GM18519 (cell line): Measurements from ENCODE around the gene TMEM196.
"Not testable (repeated sequence)": the region's sequence is repeated elsewhere in the genome, so short reads cannot be mapped to it uniquely, and the experiment has no call there.

Experiments used
- ATAC-seq: cut with Tn5 transposase; IDR thresholded peaks from one replicate; pipeline ENCODE4 v1.9.1; 2021; ENCODE audit warnings: mild to moderate bottlenecking, moderate library complexity; ENCODE audit not compliant: unreplicated experiment, low FRiP score

TMEM196 gene

DNA sequence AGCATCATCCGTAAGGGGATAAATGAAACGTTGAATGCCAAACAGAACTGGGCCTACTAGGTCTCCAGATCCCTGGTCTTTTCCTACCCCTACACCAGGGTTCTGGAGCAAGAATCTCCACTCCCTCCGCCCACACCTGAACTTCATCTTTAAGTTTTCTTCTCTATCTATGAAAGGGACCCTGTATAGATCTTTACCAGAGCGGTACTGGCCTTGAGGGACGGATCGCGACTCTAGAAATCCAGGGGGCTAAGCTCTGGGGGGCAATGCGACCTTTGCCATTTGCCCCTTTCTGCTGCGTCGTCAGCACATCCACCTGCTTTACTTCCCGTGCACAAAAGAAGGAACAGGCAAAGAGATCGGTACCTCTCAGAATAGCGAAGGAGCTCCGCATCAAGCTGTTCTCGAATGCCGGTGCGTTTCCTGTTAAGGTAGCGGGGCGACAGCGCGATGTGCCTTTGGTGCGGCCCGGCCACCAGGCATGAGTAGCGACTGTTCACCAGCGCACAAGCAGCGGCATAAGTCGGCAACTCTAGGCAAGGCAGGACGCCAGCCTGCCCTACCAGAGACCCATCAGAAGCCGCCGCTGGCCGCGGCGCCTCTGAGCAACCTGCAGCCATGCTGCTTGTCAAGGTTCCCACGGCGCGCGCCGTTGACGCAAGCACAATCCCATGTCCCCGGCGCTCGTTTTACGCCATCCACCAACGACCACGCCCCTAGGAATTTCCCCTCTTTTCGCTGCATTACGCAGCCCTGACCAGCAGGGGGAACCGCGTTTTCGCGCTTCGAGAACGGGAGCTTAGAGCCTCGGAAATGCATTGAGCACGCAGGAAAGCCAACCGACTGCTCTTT is 64.8 kb downstream of the TMEM196 start, which contains the start of gene POLR1F:
POLR1F (minus strand) TSS at position 641 of the 852 bp plus-strand sequence; CDS start at position 620, 21 bp downstream.
- peak; percentile 94 for ATAC-seq

- no peak for ATAC-seq
These were observed 66.2 kb downstream of the TMEM196 start for GRCh38 chr7:19707240-19707639.

- ATAC-seq: no peak
These were observed 67.8 kb downstream of the TMEM196 start for GRCh38 chr7:19705663-19706062.

GRCh38 chr7:19701471-19701870 is 71.9 kb downstream of the TMEM196 start:
- no peak for ATAC-seq

DNA sequence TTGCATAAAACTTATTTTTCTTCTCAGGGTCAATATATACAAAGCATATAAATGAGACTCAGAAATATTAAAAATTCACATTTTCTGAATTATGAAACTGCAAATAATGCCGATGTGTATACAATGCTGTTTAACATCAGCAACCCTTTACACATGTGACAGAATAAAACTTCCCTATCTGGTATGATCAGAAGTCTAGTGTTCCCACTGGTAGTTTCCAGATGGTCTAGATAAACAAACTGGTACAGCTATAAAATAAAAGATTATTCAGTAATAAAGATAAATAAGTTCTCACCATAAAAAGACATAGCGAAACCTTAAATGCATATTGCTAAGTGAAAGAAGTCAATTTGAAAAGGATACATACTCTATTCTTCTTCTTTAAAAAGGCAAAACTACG is 72.5 kb downstream of the TMEM196 start:
- no peak for ATAC-seq

DNA sequence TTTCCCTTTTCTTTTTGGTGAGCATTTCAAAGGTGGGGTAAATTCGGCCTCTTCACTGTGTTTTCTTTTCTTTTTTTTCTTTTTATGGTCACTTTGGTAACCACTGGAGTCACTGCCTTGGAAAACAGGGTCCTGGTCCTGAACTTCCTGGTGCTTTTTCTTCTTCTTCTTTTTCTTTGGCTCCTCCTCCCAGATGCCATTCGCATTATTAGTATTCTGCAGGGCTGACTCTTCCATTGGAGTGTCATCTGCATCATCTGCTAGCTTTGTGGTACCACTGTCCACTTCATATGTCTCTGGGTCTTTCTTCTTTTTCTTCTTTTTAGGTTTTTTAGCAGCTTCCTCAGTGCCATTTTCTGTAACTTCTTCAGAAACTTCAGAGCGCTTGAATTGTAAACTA is 75.1 kb downstream of the TMEM196 start:
- ATAC-seq: no peak

DNA sequence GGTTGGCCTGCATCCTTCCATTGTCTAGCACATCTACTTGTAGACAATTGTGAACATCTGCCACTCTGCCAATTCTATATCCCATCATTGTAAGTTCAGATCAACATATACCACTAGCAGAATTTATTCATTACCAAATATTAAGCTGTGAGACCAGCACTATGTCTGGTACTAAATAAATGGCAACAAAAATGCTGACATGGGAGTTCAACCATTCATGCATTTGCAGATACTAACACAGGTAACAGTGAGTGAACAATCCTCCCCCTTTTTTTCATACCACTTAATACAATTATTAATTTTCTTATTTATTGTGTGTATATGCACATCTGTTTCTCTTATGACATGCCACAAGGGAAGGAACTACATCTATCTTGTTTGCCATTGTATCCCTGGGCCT is 76.5 kb downstream of the TMEM196 start:
- ATAC-seq: no peak

DNA sequence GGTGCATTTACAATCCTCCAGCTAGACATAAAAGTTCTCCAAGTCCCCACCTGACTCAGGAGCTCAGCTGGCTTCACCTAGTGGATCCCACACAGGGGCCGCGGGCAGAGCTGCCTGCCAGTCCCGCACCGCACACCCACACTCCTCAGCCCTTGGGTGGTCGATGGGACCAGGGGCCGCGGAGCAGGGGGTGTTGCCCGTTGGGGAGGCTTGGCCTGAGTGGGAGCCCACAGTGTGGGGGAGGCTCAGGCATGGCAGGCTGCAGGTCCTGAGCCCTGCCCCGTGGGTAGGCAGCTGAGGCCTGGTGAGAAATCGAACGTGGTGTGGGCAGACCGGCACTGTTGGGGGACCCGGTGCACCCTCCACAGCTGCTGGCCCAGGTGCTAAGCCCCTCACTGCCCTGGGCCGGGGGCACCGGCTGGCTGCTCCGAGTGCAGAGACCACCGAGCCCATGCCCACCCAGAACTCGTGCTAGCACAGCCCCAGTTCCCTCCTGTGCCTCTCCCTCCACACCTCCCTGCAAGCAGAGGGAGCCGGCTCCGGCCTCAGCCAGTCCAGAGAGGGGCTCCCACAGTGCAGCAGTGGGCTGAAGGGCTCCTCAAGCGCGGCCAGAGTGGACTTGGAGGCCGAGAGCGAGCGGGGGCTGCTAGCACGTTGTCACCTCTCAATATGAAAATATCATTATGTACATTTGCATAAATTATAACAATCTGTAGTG is 81.1 kb downstream of the TMEM196 start:
- ATAC-seq: no peak

DNA sequence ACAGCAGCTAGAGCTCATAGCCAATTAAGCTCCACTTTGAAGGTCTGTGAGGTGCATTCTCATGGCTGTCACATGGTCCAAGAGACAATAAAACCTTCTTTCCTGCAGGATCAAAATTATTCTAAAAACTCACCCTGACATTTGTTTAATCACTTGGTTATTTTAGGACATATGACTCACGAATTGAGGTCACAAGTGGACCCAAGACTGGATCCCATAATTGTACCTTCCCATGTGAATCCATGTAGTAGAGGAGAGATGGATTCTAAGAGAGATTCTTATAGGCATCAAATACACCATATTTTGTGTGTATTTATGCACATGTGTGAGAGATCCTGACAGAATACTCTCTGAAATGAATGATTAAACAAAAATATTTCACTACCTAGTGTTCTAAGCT is 82.7 kb downstream of the TMEM196 start:
- ATAC-seq: no peak

DNA sequence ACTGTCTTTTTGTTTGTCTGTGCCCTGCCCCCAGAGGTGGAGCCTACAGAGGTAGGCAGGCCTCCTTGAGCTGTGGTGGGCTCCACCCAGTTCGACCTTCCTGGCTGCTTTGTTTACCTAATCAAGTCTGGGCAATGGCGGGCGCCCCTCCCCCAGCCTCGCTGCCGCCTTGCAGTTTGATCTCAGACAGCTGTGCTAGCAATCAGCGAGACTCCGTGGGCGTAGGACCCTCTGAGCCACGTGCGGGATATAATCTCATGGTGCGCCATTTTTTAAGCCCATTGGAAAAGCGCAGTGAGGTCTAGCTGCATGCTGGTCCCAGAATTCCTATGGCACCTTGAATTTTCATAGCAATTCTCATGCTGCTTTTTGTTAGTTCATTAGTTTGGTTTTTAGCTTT is 84.3 kb downstream of the TMEM196 start:
- not testable (repeated sequence) for ATAC-seq

DNA sequence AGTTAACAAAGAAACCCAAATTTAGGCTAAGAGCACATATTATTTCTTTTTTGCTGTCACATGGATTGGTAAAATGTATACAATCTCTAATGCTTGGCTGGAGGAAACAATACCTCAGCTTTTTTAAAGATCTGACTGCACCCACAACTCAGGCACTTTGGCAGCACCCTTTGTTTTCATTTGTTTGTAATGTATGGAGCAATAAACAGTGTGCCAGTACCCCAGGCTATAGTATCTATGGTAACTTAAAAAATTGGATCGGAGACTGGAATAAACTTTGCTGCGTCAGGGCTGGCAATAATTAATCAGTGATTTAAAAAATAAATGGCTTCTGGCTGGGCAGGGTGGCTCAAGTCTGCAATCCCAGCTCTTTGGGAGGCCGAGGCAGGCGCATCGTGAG is 91.8 kb downstream of the TMEM196 start:
- no peak for ATAC-seq

GRCh38 chr7:19677180-19677579 is 96.2 kb downstream of the TMEM196 start:
- ATAC-seq: peak; percentile 94

GRCh38 chr7:19675816-19676215 is 97.6 kb downstream of the TMEM196 start:
- no peak for ATAC-seq

DNA sequence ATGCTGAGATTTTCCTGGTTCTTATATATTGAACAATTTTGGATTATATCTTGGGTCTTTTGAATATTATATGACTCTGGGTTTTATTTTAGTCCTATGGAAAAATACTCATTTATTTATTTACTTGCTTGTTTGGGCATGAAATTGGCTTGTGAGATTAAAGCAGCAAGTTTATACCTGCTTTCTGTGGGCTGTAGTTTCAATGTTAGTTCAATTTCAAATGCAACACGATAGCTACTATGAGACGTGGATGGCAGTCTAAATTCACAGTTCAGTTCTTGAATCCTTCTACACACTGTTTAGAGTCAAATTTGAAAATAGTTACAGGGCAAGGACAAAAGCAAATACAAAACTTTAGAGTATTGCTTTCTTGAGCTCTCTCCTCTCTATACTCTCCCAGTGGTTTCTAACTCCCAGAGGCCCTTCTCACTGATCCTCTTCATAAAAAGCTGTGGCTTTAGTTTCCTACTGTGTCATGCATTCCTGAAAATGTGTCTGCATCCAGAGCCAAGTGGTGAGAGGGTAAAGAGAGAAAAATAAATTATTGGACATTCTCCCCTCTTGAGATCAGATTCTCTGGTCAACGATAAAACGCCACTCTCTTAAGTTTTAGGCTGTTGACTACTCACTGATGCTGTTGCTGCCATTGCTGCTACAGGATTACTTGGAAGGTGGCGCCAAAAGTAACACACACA is 99.0 kb downstream of the TMEM196 start:
- no peak for ATAC-seq

DNA sequence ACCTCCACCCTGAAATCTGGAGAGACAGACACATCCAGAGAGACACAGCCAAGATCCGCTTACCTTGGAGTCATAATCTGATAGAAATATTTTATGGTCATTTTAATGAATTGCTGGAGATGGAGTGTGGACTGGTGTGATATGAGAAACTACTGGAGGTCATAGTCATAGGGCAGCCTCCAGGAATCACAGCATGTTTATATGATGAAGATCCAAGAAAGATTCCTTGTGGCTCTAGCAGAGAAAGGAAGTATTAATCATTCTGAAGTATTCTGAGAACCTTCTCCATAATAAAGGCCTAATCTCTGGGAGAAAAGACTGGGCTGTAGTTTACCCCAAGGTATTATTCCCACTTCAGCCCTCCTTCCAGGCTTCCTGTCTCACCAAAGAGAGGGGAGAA is 102.6 kb downstream of the TMEM196 start:
- no peak for ATAC-seq
